ENCODE measurements around the gene AK4. TPM values are rescaled to one million over a fixed set of nuclear protein-coding genes. Genes with fewer than 3 reads are reported as not detected.
"Not testable (repeated sequence)": the region's sequence is repeated elsewhere in the genome, so short reads cannot be mapped to it uniquely, and the experiment has no call there.

Gene AK4
- total and polyA plus RNA-seq, 4 experiments from 2014 or later = 1.3 to 1.9 TPM; not detected in 2

DNA sequence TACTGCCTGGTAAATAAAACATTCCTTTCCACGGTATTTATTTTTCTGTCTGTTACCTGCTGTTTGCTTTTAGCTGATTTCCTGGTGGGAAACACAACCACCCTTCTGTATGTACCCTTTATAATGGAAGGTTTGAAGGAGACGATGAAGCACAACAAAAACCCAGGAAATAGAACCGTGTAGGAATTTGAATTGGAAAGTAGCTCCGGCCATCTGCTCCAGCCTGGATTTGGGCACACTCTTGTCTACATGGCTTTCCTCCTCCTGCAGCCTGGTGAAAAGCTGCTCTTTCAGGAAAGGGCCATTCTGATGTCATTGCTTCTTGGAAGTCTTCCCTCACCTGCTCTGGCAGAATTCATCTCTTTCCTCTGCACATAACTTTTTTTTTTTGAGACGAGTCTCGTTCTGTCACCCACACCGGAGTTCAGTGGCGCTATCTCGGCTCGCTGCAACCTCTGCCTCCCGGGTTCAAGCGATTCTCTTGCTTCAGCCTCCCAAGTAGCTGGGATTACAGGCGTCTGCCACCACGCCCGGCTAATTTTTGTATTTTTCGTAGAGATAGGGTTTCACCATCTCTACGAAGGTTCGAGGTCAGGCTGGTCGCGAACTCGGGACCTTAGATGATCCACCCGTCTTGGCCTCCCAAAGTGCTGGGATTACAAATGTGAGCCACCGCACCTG is 2.7 kb downstream of the AK4 start:
- H3K4me1 ChIP-seq (ENCODE audit: insufficient read depth, low read length) = peaks cover 14% of the 10 kb centered on the region
- DNase-seq = no peak
- no peak overlapping the region for H3K27ac ChIP-seq (ENCODE audit: low read depth, low read length)
- H3K9me3 ChIP-seq (ENCODE audit: control insufficient read depth in 1 of 2, low read length in 2 of 2) = no peaks in the 10 kb centered on the region
- Mint-ChIP-seq H3K27me3 (peaks cover 26 to 35% of the 10 kb centered on the region in 2 donors), H3K36me3 (no peaks in the 10 kb centered on the region), H3K9me3 (peaks cover 0 to 2% (median 0%) of the 10 kb centered on the region in 8 donors), H3K4me1 (peaks cover 9 to 18% (median 14%) of the 10 kb centered on the region in 4 donors), H3K27ac (no peak overlapping the region), H3K4me3 (peak overlapping the region in 3 of 8 donors; percentile 2 to 29 (median 20))
- POLR2A ChIA-PET (ENCODE audit: partially characterized antibody) = no interaction called here
- CTCF ChIA-PET (ENCODE audit: partially characterized antibody) = no interaction called here
- H3K36me3 ChIP-seq (ENCODE audit: insufficient read depth, low read length) = no peaks in the 10 kb centered on the region
- H3K27me3 ChIP-seq (ENCODE audit: insufficient read depth, low read length) = peaks cover 5% of the 10 kb centered on the region
- no peak overlapping the region for H3K4me3 ChIP-seq (ENCODE audit: low read length in 2 of 2)
- intact Hi-C loops (cut with micrococcal nuclease) = no loop called here

DNA sequence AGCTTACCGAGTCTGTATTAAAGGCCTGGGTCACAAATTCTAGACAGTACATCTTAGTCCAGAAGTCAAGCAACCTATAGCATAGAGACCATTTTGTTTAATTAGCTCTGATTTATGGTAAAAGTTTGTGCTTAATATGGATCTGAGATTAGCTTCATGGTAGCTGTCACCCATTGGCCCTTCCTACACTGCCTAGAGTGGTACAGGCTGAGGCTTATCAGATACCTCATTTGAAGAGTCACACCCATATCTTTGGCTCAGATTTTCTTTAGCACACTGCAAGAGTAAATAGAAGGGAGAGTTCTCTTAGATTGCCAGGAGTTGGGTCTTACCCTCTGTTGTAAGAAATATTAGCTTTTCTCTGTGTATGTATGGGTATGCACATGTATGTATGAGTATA is 3.6 kb downstream of the AK4 start:
- intact Hi-C loops (cut with micrococcal nuclease) = no loop called here
- H3K4me3 Mint-ChIP-seq = no peak overlapping the region
- H3K27ac Mint-ChIP-seq = no peak overlapping the region
- Histone ChIP-seq H3K27me3 (ENCODE audit: insufficient read depth, low read length) (peaks cover 5% of the 10 kb centered on the region), H3K27ac (ENCODE audit: low read depth, low read length) (no peak overlapping the region), H3K9me3 (ENCODE audit: control insufficient read depth in 1 of 2, low read length in 2 of 2) (no peaks in the 10 kb centered on the region), H3K36me3 (ENCODE audit: insufficient read depth, low read length) (no peaks in the 10 kb centered on the region), H3K4me3 (ENCODE audit: low read length in 2 of 2) (no peak overlapping the region), H3K4me1 (ENCODE audit: insufficient read depth, low read length) (peaks cover 14% of the 10 kb centered on the region)
- ChIA-PET CTCF (ENCODE audit: partially characterized antibody) (no interaction called here), POLR2A (ENCODE audit: partially characterized antibody) (no interaction called here)
- H3K36me3 Mint-ChIP-seq = no peaks in the 10 kb centered on the region
- peaks cover 0 to 2% (median 0%) of the 10 kb centered on the region in 8 donors for H3K9me3 Mint-ChIP-seq
- peaks cover 20 to 28% of the 10 kb centered on the region in 2 donors for H3K27me3 Mint-ChIP-seq
- DNase-seq = no peak
- H3K4me1 Mint-ChIP-seq = peaks cover 9 to 15% (median 13%) of the 10 kb centered on the region in 4 donors

DNA sequence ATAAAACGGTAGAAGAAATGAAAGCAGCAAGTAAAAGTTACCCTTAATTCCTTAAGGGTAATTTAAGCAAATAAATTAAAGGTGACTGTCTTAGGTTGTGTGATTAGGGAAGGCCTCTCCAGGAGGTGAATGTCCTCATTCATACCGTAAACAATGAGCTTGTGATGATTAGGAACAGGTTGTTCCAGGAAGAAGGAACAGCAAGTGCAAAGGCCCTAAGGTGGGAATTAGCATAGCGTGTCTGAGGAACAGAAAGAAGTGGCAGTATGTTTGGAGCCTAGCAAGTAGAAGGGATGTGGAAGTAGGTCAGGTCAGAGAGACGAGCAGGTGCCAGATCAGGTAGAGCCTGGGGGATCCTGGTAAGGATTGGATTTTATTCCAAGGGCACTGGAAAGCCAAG is 5.6 kb downstream of the AK4 start:
- peaks cover 8% of the 10 kb centered on the region for H3K4me1 ChIP-seq (ENCODE audit: insufficient read depth, low read length)
- intact Hi-C loops (cut with micrococcal nuclease) = no loop called here
- Mint-ChIP-seq H3K27ac (no peak overlapping the region), H3K36me3 (no peaks in the 10 kb centered on the region), H3K4me1 (peaks cover 7 to 9% (median 8%) of the 10 kb centered on the region in 4 donors), H3K27me3 (peaks cover 20 to 25% of the 10 kb centered on the region in 2 donors), H3K4me3 (no peak overlapping the region), H3K9me3 (peaks cover 0 to 2% (median 0%) of the 10 kb centered on the region in 8 donors)
- ChIA-PET POLR2A (ENCODE audit: partially characterized antibody) (no interaction called here), CTCF (ENCODE audit: partially characterized antibody) (no interaction called here)
- H3K27me3 ChIP-seq (ENCODE audit: insufficient read depth, low read length) = no peaks in the 10 kb centered on the region
- no peak for DNase-seq
- no peaks in the 10 kb centered on the region for H3K36me3 ChIP-seq (ENCODE audit: insufficient read depth, low read length)
- no peak overlapping the region for H3K27ac ChIP-seq (ENCODE audit: low read depth, low read length)
- no peaks in the 10 kb centered on the region for H3K9me3 ChIP-seq (ENCODE audit: control insufficient read depth in 1 of 2, low read length in 2 of 2)
- no peak overlapping the region for H3K4me3 ChIP-seq (ENCODE audit: low read length in 2 of 2)

DNA sequence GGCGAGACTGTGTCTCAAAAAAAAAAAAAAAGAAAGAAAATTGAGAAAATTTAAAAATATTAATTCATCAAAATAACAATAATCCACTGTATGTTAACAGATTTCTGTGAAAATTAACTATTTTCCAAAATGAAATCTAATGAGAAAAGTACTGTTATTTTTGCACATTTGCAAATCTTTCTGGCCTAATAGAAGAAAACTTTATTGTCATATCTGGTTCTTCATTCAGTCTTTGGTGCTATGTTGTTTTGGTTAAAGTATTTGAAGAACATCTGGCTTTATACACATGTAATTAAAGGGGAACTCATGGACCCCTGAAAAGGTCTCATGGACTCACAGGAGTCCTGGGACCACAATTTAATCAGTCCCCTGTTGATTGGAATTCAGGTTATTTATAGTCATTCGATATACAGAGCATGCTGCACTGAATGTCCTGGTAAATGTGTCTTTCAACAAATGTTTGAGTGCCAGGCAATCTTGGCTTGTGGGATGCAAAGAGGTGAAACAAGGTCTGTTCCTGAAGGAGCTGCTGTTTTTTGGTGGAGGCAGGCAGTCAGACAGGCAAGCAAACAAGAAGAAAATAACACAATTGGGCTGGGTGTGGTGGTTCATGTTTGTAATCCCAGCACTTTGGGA is 9.0 kb downstream of the AK4 start:
- no peak overlapping the region for H3K27ac ChIP-seq (ENCODE audit: low read depth, low read length)
- Mint-ChIP-seq H3K4me1 (no peaks in the 10 kb centered on the region), H3K4me3 (no peak overlapping the region), H3K27me3 (peaks cover 9 to 11% of the 10 kb centered on the region in 2 donors), H3K27ac (no peak overlapping the region), H3K36me3 (no peaks in the 10 kb centered on the region), H3K9me3 (no peaks in the 10 kb centered on the region)
- H3K27me3 ChIP-seq (ENCODE audit: insufficient read depth, low read length) = no peaks in the 10 kb centered on the region
- no peak for DNase-seq
- intact Hi-C loops (cut with micrococcal nuclease) = no loop called here
- CTCF ChIA-PET (ENCODE audit: partially characterized antibody) = no interaction called here
- POLR2A ChIA-PET (ENCODE audit: partially characterized antibody) = no interaction called here
- H3K36me3 ChIP-seq (ENCODE audit: insufficient read depth, low read length) = no peaks in the 10 kb centered on the region
- no peak overlapping the region for H3K4me3 ChIP-seq (ENCODE audit: low read length in 2 of 2)
- no peaks in the 10 kb centered on the region for H3K9me3 ChIP-seq (ENCODE audit: control insufficient read depth in 1 of 2, low read length in 2 of 2)
- H3K4me1 ChIP-seq (ENCODE audit: insufficient read depth, low read length) = no peaks in the 10 kb centered on the region

DNA sequence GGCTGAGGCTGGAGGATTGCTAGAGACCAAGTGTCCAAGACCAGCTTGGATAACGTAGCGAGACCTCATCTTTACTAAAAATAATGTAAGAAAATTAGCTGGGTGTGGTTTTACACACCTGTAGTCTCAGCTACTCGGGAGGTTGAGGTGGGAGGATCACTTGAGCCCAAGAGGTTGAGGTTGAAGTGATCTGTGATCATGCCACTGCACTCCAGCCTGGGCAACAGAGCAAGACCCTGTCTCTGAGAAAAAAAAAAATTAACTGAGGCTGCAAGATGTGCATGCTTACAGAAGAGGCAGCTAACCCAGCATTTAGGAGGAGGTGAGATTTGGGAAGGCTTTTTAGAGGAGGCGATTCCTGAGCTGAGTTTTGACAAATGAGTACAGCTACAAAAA is 9.5 kb downstream of the AK4 start:
- H3K4me3 Mint-ChIP-seq = no peak overlapping the region
- Histone ChIP-seq H3K36me3 (ENCODE audit: insufficient read depth, low read length) (no peaks in the 10 kb centered on the region), H3K27me3 (ENCODE audit: insufficient read depth, low read length) (no peaks in the 10 kb centered on the region), H3K9me3 (ENCODE audit: control insufficient read depth in 1 of 2, low read length in 2 of 2) (no peaks in the 10 kb centered on the region), H3K4me3 (ENCODE audit: low read length in 2 of 2) (no peak overlapping the region), H3K4me1 (ENCODE audit: insufficient read depth, low read length) (no peaks in the 10 kb centered on the region), H3K27ac (ENCODE audit: low read depth, low read length) (no peak overlapping the region)
- DNase-seq = no peak
- no peaks in the 10 kb centered on the region for H3K9me3 Mint-ChIP-seq
- H3K36me3 Mint-ChIP-seq = no peaks in the 10 kb centered on the region
- H3K27me3 Mint-ChIP-seq = peaks cover 9 to 11% of the 10 kb centered on the region in 2 donors
- no peak overlapping the region for H3K27ac Mint-ChIP-seq
- ChIA-PET POLR2A (ENCODE audit: partially characterized antibody) (no interaction called here), CTCF (ENCODE audit: partially characterized antibody) (no interaction called here)
- H3K4me1 Mint-ChIP-seq = no peaks in the 10 kb centered on the region
- intact Hi-C loops (cut with micrococcal nuclease) = no loop called here

DNA sequence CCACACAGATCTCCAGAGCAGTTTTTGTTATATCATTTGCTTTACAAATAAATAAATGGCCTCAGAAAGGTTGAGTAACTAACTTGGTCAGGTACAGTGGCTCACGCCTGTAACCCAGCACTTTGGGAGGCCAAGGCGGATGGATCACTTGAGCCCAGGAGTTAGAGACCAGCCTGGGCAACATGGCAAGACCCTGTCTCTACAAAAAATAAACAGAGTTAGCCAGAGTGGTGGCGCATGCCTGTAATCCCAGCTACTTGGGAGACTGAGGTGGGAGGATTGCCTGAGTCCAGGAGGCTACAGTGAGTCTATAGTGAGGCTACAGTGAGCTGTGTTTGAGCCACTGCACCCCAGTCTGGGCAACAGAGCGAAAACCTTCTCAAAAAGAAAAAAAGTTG is 11.3 kb downstream of the AK4 start:
- DNase-seq; H3K9me3 ChIP-seq (ENCODE audit: control insufficient read depth in 1 of 2, low read length in 2 of 2); POLR2A ChIA-PET (ENCODE audit: partially characterized antibody); intact Hi-C loops (cut with micrococcal nuclease); H3K27ac ChIP-seq (ENCODE audit: low read depth, low read length); H3K4me3 ChIP-seq (ENCODE audit: low read length in 2 of 2); CTCF ChIA-PET (ENCODE audit: partially characterized antibody); H3K27me3 ChIP-seq (ENCODE audit: insufficient read depth, low read length); H3K36me3 ChIP-seq (ENCODE audit: insufficient read depth, low read length); H3K36me3 Mint-ChIP-seq; H3K4me1 ChIP-seq (ENCODE audit: insufficient read depth, low read length); H3K27me3 Mint-ChIP-seq; H3K27ac Mint-ChIP-seq; H3K4me3 Mint-ChIP-seq; H3K9me3 Mint-ChIP-seq; H3K4me1 Mint-ChIP-seq: not testable (repeated sequence)

DNA sequence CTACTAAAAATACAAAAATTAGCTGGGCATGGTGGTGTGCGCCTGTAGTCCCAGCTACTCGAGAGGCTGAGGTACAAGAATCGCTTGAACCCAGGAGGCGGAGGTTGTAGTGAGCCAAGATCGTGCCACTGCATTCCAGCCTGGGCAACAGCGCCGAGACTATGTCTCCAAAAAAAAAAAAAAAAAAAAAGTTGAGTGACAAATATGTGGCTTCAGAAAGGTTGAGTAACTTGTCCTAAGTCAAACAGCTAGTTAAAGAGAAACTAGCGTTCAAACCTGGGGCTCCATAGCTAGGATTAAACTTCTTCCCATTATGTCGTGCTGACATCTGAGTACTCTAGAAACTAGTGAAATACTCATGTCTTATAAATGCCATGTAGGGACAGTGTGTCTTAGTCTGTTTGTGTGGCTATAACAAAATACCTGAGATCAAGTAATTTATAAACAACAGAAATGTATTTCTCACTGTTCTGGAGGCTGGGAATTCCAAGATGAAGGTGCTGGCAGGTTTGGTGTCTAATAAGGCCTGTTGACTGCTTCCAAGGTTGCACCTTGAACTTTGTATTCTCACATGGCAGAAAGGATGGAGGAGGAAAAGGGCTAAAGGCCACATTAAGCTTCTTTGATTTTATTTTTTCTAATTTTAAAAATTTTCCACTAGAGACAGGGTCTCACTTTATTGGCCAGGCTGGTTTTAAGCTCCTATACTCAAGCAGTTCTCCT is 12.0 kb downstream of the AK4 start:
- Mint-ChIP-seq H3K4me3 (no peak overlapping the region), H3K9me3 (no peaks in the 10 kb centered on the region), H3K27ac (no peak overlapping the region), H3K36me3 (no peaks in the 10 kb centered on the region), H3K27me3 (peaks cover 4 to 6% of the 10 kb centered on the region in 2 donors), H3K4me1 (peaks cover 0 to 1% (median 0%) of the 10 kb centered on the region in 4 donors)
- intact Hi-C loops (cut with micrococcal nuclease) = no loop called here
- no peak overlapping the region for H3K27ac ChIP-seq (ENCODE audit: low read depth, low read length)
- POLR2A ChIA-PET (ENCODE audit: partially characterized antibody) = no interaction called here
- H3K36me3 ChIP-seq (ENCODE audit: insufficient read depth, low read length) = no peaks in the 10 kb centered on the region
- H3K27me3 ChIP-seq (ENCODE audit: insufficient read depth, low read length) = no peaks in the 10 kb centered on the region
- no peak overlapping the region for H3K4me3 ChIP-seq (ENCODE audit: low read length in 2 of 2)
- CTCF ChIA-PET (ENCODE audit: partially characterized antibody) = interaction anchor here (0.7 kb wide), 1 partner anchor 29 kb away, joined by 3 read pairs; no protein-coding TSS in a partner anchor
- no peaks in the 10 kb centered on the region for H3K4me1 ChIP-seq (ENCODE audit: insufficient read depth, low read length)
- no peak for DNase-seq
- no peaks in the 10 kb centered on the region for H3K9me3 ChIP-seq (ENCODE audit: control insufficient read depth in 1 of 2, low read length in 2 of 2)

Measured in CD4-positive, alpha-beta memory T cell (primary cell).